Mesothelial cell of epicardium (in vitro differentiated cells): ENCODE measurements around the gene TANC1. TPM values are rescaled to one million over a fixed set of nuclear protein-coding genes. Genes with fewer than 3 reads are reported as not detected.

Experiments used
- DNase-seq, 2 experiments: peaks; one replicate each; pipeline ENCODE4 v3.0.0; 2021; ENCODE audit warnings: low spot score in 2 of 2; ENCODE audit not compliant: unreplicated experiment in 2 of 2
- H3K27ac Mint-ChIP-seq: 2 replicates; pipeline ENCODE4 v1.8.0; 2021; ENCODE audit warnings: mixed read lengths
- H3K27me3 Mint-ChIP-seq: 2 replicates; pipeline ENCODE4 v1.8.0; 2021; ENCODE audit warnings: low read depth, mixed read lengths
- H3K36me3 Mint-ChIP-seq: 2 replicates; pipeline ENCODE4 v1.8.0; 2021; ENCODE audit warnings: mixed read lengths
- H3K4me1 Mint-ChIP-seq: 2 replicates; pipeline ENCODE4 v1.8.0; 2021; ENCODE audit warnings: mixed read lengths
- H3K4me3 Mint-ChIP-seq: 2 replicates; pipeline ENCODE4 v1.8.0; 2021; ENCODE audit warnings: mild to moderate bottlenecking, moderate library complexity, mixed read lengths
- H3K9me3 Mint-ChIP-seq: 2 replicates; pipeline ENCODE4 v1.8.0; 2021; ENCODE audit warnings: mixed read lengths
- total RNA-seq: library from RNA; stranded (reverse); gene quantifications from 3 replicates; pipeline ENCODE4 v1.2.1, GENCODE V29; 2021
- TF ChIP-seq, protein P1 (sequence below): fragments of 200-600 bp; sonication (generic); IDR thresholded peaks from one replicate; pipeline ENCODE4 v1.5.0; 2021; ENCODE audit warnings: antibody characterized with exemption; ENCODE audit not compliant: unreplicated experiment

The TANC1 gene
- total RNA-seq, 1 donor from 2014 or later, result 138 TPM

DNA sequence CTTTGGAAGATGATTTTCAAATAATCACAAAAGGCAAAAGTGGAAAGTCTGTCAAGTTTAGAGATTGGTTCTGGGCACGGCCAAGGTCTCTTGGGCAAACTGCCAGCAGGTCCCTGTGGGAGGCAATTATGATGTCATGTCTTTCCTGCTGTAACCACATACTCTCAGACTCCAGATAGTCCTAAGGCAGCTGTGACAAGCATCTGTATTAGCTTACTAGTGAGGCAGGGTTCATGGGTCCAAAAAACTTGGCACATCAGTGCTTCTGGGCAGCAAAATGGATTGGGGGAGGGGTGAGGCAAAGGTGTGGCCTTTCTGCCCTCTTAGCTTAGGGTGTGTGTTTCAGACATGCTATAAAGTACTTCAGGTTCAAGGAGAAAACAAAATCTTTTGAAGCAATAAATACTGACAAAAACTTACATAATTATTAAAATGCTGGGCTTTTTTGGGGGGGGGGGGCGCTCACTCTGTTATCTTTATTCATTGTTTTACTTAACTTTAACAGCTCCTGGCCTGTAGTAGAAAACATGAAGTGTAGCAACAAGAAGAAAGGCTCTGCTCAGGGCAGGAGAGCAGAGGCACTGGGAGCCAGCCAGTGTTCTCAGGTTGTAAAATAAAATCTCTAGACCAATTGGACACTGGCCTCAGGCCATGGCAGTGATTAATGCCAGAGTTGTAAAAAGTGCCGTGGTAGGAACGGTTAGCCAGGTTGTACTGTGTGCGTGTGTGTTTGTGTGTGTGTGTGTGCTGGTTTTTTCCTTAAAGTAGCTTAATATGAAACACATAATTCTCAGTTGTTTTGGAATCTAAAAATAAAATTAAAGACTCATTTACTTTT, 14.3 kb upstream of the TANC1 start:
- H3K36me3 Mint-ChIP-seq, result no peaks in the 10 kb centered on the region
- no peaks in the 10 kb centered on the region for H3K27me3 Mint-ChIP-seq
- TF ChIP-seq, protein P1, sequence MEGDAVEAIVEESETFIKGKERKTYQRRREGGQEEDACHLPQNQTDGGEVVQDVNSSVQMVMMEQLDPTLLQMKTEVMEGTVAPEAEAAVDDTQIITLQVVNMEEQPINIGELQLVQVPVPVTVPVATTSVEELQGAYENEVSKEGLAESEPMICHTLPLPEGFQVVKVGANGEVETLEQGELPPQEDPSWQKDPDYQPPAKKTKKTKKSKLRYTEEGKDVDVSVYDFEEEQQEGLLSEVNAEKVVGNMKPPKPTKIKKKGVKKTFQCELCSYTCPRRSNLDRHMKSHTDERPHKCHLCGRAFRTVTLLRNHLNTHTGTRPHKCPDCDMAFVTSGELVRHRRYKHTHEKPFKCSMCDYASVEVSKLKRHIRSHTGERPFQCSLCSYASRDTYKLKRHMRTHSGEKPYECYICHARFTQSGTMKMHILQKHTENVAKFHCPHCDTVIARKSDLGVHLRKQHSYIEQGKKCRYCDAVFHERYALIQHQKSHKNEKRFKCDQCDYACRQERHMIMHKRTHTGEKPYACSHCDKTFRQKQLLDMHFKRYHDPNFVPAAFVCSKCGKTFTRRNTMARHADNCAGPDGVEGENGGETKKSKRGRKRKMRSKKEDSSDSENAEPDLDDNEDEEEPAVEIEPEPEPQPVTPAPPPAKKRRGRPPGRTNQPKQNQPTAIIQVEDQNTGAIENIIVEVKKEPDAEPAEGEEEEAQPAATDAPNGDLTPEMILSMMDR, result no peak
- H3K27ac Mint-ChIP-seq, result peak overlapping the region; percentile 98
- no peak overlapping the region for H3K4me3 Mint-ChIP-seq
- no peaks in the 10 kb centered on the region for H3K9me3 Mint-ChIP-seq
- DNase-seq, result peak; percentile 68 to 83
- peaks cover 36% of the 10 kb centered on the region for H3K4me1 Mint-ChIP-seq

DNA sequence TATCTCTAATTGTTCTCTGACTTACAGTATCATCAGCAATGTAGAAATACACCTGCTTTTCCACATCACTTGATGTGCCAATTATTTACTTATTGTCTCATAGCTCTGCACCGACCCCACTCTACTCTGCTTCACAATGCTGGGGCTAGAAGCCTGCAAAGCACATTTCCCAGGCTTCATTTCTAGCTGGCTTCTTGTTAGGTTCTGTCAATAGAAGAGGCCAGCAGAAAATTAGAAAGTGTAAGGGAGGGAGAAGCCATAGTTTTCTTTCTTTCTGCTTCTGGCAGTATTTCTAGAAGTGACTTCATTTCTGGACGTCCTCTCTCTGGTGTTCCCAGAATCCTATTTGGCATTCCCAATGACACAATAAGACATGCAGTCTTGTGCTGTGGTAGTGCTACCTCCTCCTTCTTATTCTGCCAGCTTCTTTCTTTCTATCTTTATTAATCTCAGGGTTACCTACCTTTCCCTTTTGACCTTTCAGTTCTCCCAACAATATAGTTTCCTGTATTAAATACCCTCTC, 12.5 kb upstream of the TANC1 start:
- TF ChIP-seq, protein P1, result no peak
- no peak for DNase-seq
- Mint-ChIP-seq H3K27me3 (no peaks in the 10 kb centered on the region), H3K4me3 (no peak overlapping the region), H3K4me1 (peaks cover 30% of the 10 kb centered on the region), H3K27ac (no peak overlapping the region), H3K36me3 (no peaks in the 10 kb centered on the region), H3K9me3 (no peaks in the 10 kb centered on the region)

DNA sequence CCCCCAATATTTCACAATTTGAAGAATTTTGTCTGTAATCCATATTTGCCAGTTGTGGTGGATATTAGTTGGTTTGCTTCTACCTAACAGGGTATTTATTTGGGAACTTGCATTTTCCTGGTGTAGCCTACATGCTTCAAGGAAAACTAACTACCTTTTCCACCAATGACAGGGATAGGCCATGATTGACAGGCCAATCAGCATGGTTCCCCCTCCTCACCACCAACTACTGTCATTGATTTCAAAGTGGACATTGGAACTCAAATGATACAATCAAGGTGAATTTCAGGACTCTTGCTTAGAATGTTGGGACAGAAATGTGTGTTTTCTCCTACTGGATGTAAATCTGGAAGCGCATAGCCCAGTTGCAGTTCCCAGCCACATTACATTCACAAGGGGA, 10.1 kb upstream of the TANC1 start:
- no peak overlapping the region for H3K27ac Mint-ChIP-seq
- H3K36me3 Mint-ChIP-seq, result no peaks in the 10 kb centered on the region
- DNase-seq, result no peak
- peaks cover 33% of the 10 kb centered on the region for H3K4me1 Mint-ChIP-seq
- H3K4me3 Mint-ChIP-seq, result no peak overlapping the region
- no peaks in the 10 kb centered on the region for H3K27me3 Mint-ChIP-seq
- TF ChIP-seq, protein P1, result no peak
- H3K9me3 Mint-ChIP-seq, result no peaks in the 10 kb centered on the region

DNA sequence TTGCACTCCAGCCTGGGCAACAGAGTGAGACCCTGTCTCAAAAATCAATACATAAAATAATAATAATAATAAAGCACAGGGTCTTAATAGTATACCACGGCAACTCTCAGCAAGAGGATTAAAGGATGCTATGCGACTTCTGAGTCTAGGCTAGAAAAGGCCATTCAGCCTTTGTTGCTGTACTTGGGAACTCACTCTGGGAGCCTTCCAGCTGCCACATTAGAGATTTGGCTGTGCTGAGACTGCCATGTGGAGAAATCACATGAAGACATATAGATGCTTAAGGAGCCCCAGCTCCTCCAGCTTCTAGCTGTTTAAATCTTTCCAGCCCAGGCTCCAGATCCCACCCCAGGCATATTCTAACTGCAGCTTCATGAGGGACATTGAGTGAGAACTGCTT, 8.2 kb upstream of the TANC1 start:
- H3K4me3 Mint-ChIP-seq, result no peak overlapping the region
- TF ChIP-seq, protein P1, result no peak
- H3K27me3 Mint-ChIP-seq, result no peaks in the 10 kb centered on the region
- no peak for DNase-seq
- H3K36me3 Mint-ChIP-seq, result no peaks in the 10 kb centered on the region
- H3K9me3 Mint-ChIP-seq, result no peaks in the 10 kb centered on the region
- H3K27ac Mint-ChIP-seq, result no peak overlapping the region
- H3K4me1 Mint-ChIP-seq, result peaks cover 34% of the 10 kb centered on the region

DNA sequence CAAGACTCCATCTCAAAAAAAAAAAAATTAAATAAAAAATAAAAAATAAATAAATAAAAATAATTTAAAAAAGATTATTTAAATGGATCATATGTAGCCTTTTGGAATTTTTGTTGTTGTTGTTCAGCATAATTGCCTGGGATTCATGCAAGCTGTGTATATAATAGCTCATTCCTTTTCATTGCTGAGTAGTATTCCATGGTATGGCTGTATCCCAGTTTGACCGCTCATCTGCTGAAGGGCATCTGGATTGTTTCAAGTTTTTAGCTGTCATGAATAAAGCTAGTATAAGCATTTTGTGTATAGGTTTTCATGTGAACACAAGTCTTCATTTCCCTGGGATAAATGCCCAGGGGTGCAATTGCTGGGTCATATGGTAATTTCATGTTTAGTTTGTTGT, 6.4 kb upstream of the TANC1 start:
- no peaks in the 10 kb centered on the region for H3K27me3 Mint-ChIP-seq
- H3K36me3 Mint-ChIP-seq, result no peaks in the 10 kb centered on the region
- no peak overlapping the region for H3K4me3 Mint-ChIP-seq
- DNase-seq, result no peak
- no peaks in the 10 kb centered on the region for H3K9me3 Mint-ChIP-seq
- H3K4me1 Mint-ChIP-seq, result peaks cover 43% of the 10 kb centered on the region
- no peak overlapping the region for H3K27ac Mint-ChIP-seq
- TF ChIP-seq, protein P1, result no peak
